Colonic mucosa (tissue), 4 donors: ENCODE results near the gene PIGP. TPM values are rescaled to one million over a fixed set of nuclear protein-coding genes. Genes with fewer than 3 reads are reported as not detected.

Experiments
- DNase-seq: peaks from one replicate; pipeline ENCODE4 v3.0.0-alpha.2; 2020
- H3K27ac ChIP-seq: fragments of 200-600 bp; one replicate; pipeline ENCODE4 v1.8.0; 2021
- H3K27me3 ChIP-seq: fragments of 200-600 bp; one replicate; pipeline ENCODE4 v1.8.0; 2021
- H3K36me3 ChIP-seq: fragments of 200-600 bp; one replicate; pipeline ENCODE4 v1.8.0; 2021
- H3K4me1 ChIP-seq: fragments of 200-600 bp; one replicate; pipeline ENCODE4 v1.8.0; 2021; ENCODE audit warnings: mild to moderate bottlenecking
- H3K4me3 ChIP-seq: fragments of 200-600 bp; one replicate; pipeline ENCODE4 v1.8.0; 2021
- H3K9ac ChIP-seq, 2 donors: one replicate each; pipeline ENCODE4 v1.7.0; 2013; ENCODE audit warnings: control low read depth in 2 of 2, low read depth in 2 of 2, low read length in 2 of 2
- H3K9me3 ChIP-seq: fragments of 200-600 bp; one replicate; pipeline ENCODE4 v1.8.0; 2021
- CTCF ChIP-seq: fragments of 200-600 bp; IDR thresholded peaks from one replicate; pipeline ENCODE4 v1.8.0; 2022; ENCODE audit warnings: antibody characterized with exemption, mild to moderate bottlenecking
- intact Hi-C: fragments of 100-400 bp; cut with DNase I; formaldehyde crosslinking; loops from one replicate; pipeline ENCODE4 v1.14.1; 2022
- total RNA-seq, 2 donors: library from RNA; stranded (reverse); fragmentation: NEBNext Ultra II Directional in 1 of 2; extraction: Animal tissue kit (Norgen Biotek cat#: 25700) in 1 of 2; gene quantifications; one replicate each; pipeline ENCODE4 v1.2.1, GENCODE V29; 2021
- donor health status: healthy.
- donor health status: DM: no; HTN: no; CAD: no.
- donor health status: DM: no; HTN: no; CAD: no.

Gene PIGP
- total RNA-seq, 2 donors from 2014 or later = 19.8 to 28.8 TPM

- TF ChIP-seq CTCF = no peak
- intact Hi-C loops = no loop called here
- Histone ChIP-seq H3K27me3 (no peaks in the 10 kb centered on the region), H3K4me3 (no peak overlapping the region), H3K4me1 (no peaks in the 10 kb centered on the region), H3K9ac (no peak overlapping the region), H3K36me3 (peaks cover 6% of the 10 kb centered on the region), H3K27ac (no peak overlapping the region), H3K9me3 (no peaks in the 10 kb centered on the region)
- DNase-seq = no peak
Observed at GRCh38 chr21:37093977-37094376, 21.1 kb upstream of the PIGP start.

DNA sequence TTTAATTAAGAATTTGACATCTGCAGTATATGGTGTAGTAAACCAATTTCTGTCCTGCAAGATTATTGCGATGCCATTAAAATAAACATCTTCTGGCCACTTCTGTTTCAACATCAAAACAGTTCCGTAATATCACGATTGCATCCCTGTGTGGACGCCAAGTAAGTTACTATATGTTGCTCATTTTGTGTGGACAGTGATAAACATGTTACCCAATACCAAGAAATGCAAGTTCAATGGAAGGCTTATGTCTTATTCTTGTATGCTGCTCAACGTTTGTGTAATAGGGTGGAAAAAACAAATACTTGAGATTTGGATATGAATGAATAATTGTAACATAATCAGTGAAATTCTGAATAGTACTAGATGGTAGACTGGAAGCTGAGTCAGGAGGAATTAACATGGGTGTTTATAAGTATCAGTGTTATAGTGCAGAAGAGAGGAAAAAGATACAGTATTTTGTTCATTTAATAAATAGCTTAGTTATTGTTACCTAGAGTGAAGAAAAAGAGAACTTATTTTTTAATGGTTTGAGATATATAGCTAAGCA is 15.4 kb upstream of the PIGP start:
- no peak overlapping the region for H3K27ac ChIP-seq
- no peaks in the 10 kb centered on the region for H3K36me3 ChIP-seq
- no peak for TF ChIP-seq CTCF
- intact Hi-C loops = no loop called here
- no peak for DNase-seq
- no peaks in the 10 kb centered on the region for H3K4me1 ChIP-seq
- H3K9ac ChIP-seq = no peak overlapping the region
- H3K27me3 ChIP-seq = no peaks in the 10 kb centered on the region
- no peaks in the 10 kb centered on the region for H3K9me3 ChIP-seq
- no peak overlapping the region for H3K4me3 ChIP-seq

- no peak for TF ChIP-seq CTCF
- H3K4me3 ChIP-seq = no peak overlapping the region
- no peak overlapping the region for H3K9ac ChIP-seq
- no peaks in the 10 kb centered on the region for H3K4me1 ChIP-seq
- no peaks in the 10 kb centered on the region for H3K36me3 ChIP-seq
- intact Hi-C loops = no loop called here
- no peaks in the 10 kb centered on the region for H3K27me3 ChIP-seq
- no peaks in the 10 kb centered on the region for H3K9me3 ChIP-seq
- DNase-seq = no peak
- no peak overlapping the region for H3K27ac ChIP-seq
Observed at GRCh38 chr21:37087188-37087587, 14.3 kb upstream of the PIGP start.

GRCh38 chr21:37085726-37086125 is 12.9 kb upstream of the PIGP start:
- Histone ChIP-seq H3K4me3 (no peak overlapping the region), H3K36me3 (no peaks in the 10 kb centered on the region), H3K27ac (no peak overlapping the region), H3K27me3 (no peaks in the 10 kb centered on the region), H3K4me1 (no peaks in the 10 kb centered on the region), H3K9ac (no peak overlapping the region), H3K9me3 (no peaks in the 10 kb centered on the region)
- intact Hi-C loops = no loop called here
- TF ChIP-seq CTCF = no peak
- no peak for DNase-seq

DNA sequence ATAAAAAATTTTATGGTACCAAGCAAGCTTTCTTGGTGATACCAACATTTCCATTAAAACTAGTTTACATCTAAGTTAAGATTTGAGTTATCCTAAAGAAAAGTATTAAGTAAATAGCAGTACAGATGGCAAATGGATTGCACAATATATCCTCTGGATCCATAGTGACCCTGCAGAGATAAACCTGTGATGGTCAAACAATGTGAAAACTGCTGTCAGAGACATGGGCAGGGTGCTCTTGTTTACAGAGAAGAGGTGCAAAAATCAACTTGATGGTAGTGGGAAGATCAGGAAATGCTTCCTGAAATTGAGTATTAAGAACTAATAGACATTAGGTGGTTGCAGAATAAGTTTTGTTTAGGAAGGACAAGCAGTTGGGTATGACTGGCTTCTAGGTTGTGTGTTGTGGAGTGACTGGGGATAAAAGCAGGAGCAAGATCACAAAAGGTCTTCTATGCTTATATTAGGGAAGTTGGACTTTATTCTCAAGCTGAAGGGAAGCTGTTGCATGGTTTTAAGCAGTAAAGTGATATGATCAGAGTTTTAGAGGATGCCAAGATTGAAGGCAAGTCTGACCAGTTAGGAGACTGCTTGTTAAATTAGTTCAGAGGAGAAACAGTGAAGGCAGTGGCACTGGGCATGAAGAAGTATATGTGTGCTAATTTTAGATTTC is 10.1 kb upstream of the PIGP start:
- H3K9ac ChIP-seq = no peak overlapping the region
- no peak for DNase-seq
- H3K36me3 ChIP-seq = no peaks in the 10 kb centered on the region
- no peak overlapping the region for H3K4me3 ChIP-seq
- intact Hi-C loops = no loop called here
- no peaks in the 10 kb centered on the region for H3K9me3 ChIP-seq
- no peaks in the 10 kb centered on the region for H3K27me3 ChIP-seq
- no peak for TF ChIP-seq CTCF
- no peak overlapping the region for H3K27ac ChIP-seq
- no peaks in the 10 kb centered on the region for H3K4me1 ChIP-seq
